Trophoblast cell (in vitro differentiated cells and primary cell): Measurements from ENCODE around the gene RHPN2.

ENCODE experiments used
- DNase-seq, 2 donors: peaks; one replicate each; pipeline ENCODE4 v3.0.0-alpha.2; 2016
- H2AFZ ChIP-seq: 2 replicates; pipeline ENCODE4 v1.6.1; 2013; ENCODE audit warnings: low read length, moderate library complexity, mild to moderate bottlenecking; ENCODE audit not compliant: insufficient read depth, poor library complexity
- H2AK5ac ChIP-seq: 2 replicates; pipeline ENCODE4 v1.6.1; 2013; ENCODE audit warnings: mild to moderate bottlenecking, low read length
- H2BK120ac ChIP-seq: 2 replicates; pipeline ENCODE4 v1.6.1; 2013; ENCODE audit warnings: low read length, mild to moderate bottlenecking, moderate library complexity; ENCODE audit not compliant: insufficient read depth, poor library complexity
- H2BK12ac ChIP-seq: 2 replicates; pipeline ENCODE4 v1.6.1; 2013; ENCODE audit warnings: mild to moderate bottlenecking, low read length, moderate library complexity
- H2BK5ac ChIP-seq: 2 replicates; pipeline ENCODE4 v1.6.1; 2013; ENCODE audit warnings: low read length, low read depth, moderate library complexity, mild to moderate bottlenecking; ENCODE audit not compliant: poor library complexity
- H3K14ac ChIP-seq: 2 replicates; pipeline ENCODE4 v1.6.1; 2013; ENCODE audit warnings: mild to moderate bottlenecking, low read length
- H3K18ac ChIP-seq: 2 replicates; pipeline ENCODE4 v1.6.1; 2013; ENCODE audit warnings: mild to moderate bottlenecking, low read length
- H3K23ac ChIP-seq: 2 replicates; pipeline ENCODE4 v1.6.1; 2013; ENCODE audit warnings: low read length
- H3K27ac ChIP-seq: 2 replicates; pipeline ENCODE4 v1.5.1; 2013; ENCODE audit warnings: low read depth, mild to moderate bottlenecking, inconsistent platforms, low read length, moderate library complexity
- H3K27me3 ChIP-seq: 2 replicates; pipeline ENCODE4 v1.6.1; 2013; ENCODE audit warnings: inconsistent platforms, mild to moderate bottlenecking, low read length, moderate library complexity; ENCODE audit not compliant: insufficient read depth
- H3K36me3 ChIP-seq, 2 experiments: 1 replicate in 1 of 2; 2 replicates in 1 of 2; pipeline ENCODE4 v1.6.1; 2013; ENCODE audit warnings: low read length in 2 of 2, mild to moderate bottlenecking in 2 of 2, moderate library complexity in 1 of 2; ENCODE audit not compliant: insufficient read depth in 2 of 2, control insufficient read depth in 1 of 2
- H3K4ac ChIP-seq: 2 replicates; pipeline ENCODE4 v1.6.1; 2013; ENCODE audit warnings: low read depth, mild to moderate bottlenecking, low read length, moderate library complexity
- H3K4me1 ChIP-seq, 2 experiments: 1 replicate in 1 of 2; 2 replicates in 1 of 2; pipeline ENCODE4 v1.6.1; 2013; ENCODE audit warnings: low read length in 2 of 2, mild to moderate bottlenecking in 2 of 2, moderate library complexity in 1 of 2; ENCODE audit not compliant: insufficient read depth in 2 of 2, control insufficient read depth in 1 of 2
- H3K4me2 ChIP-seq: 2 replicates; pipeline ENCODE4 v1.6.1; 2013; ENCODE audit warnings: inconsistent platforms, mild to moderate bottlenecking, low read length, moderate library complexity
- H3K4me3 ChIP-seq: 2 replicates; pipeline ENCODE4 v1.5.1; 2013; ENCODE audit warnings: mild to moderate bottlenecking, low read depth, low read length, inconsistent platforms
- H3K79me1 ChIP-seq: one replicate; pipeline ENCODE4 v1.6.1; 2013; ENCODE audit warnings: low read length
- H3K79me2 ChIP-seq: 2 replicates; pipeline ENCODE4 v1.6.1; 2013; ENCODE audit warnings: low read length, mild to moderate bottlenecking; ENCODE audit not compliant: control insufficient read depth, insufficient read depth, poor library complexity
- H3K9ac ChIP-seq: 2 replicates; pipeline ENCODE4 v1.6.1; 2013; ENCODE audit warnings: mild to moderate bottlenecking, low read length
- H3K9me3 ChIP-seq: 2 replicates; pipeline ENCODE4 v1.6.1; 2013; ENCODE audit warnings: low read depth, mild to moderate bottlenecking, control low read depth, inconsistent platforms, low read length; ENCODE audit not compliant: insufficient read depth
- H4K12ac ChIP-seq: 2 replicates; pipeline ENCODE4 v1.6.1; 2013; ENCODE audit warnings: low read depth, mild to moderate bottlenecking, low read length, moderate library complexity
- H4K8ac ChIP-seq: 2 replicates; pipeline ENCODE4 v1.6.1; 2013; ENCODE audit warnings: low read depth, mild to moderate bottlenecking, low read length, moderate library complexity
- H4K91ac ChIP-seq: one replicate; pipeline ENCODE4 v1.6.1; 2013; ENCODE audit warnings: low read depth, mild to moderate bottlenecking, low read length, moderate library complexity
- WGBS: extraction: QIAGEN DNeasy Blood & Tissue Kit; methylation state at CpG from one replicate; pipeline ENCODE4 v1.1.7; 2013; ENCODE audit warnings: missing lambda C conversion rate; ENCODE audit not compliant: insufficient read length, insufficient coverage; ENCODE audit errors: extremely low coverage; 5-methylcytosine and 5-hydroxymethylcytosine counted together

Gene RHPN2

GRCh38 chr19:33075519-33075918 lies 10.8 kb upstream of the RHPN2 start:
- Histone ChIP-seq H3K23ac (no peak overlapping the region), H2AFZ (no peak overlapping the region), H4K91ac (no peak overlapping the region), H3K79me1 (no peaks in the 10 kb centered on the region), H4K8ac (no peak overlapping the region), H2BK12ac (no peak overlapping the region), H4K12ac (no peak overlapping the region), H2AK5ac (no peak overlapping the region), H3K27me3 (no peaks in the 10 kb centered on the region), H3K4ac (no peak overlapping the region), H3K18ac (no peak overlapping the region), H3K14ac (no peak overlapping the region), H3K9me3 (no peaks in the 10 kb centered on the region), H3K4me3 (no peak overlapping the region), H3K36me3 (no peaks in the 10 kb centered on the region), H3K4me1 (peaks cover 0 to 5% of the 10 kb centered on the region in 2 experiments), H3K4me2 (no peak overlapping the region), H3K27ac (no peak overlapping the region), H2BK5ac (no peak overlapping the region), H2BK120ac (no peak overlapping the region), H3K9ac (no peak overlapping the region), H3K79me2 (no peaks in the 10 kb centered on the region)
- DNase-seq = no peak
- no CpG with 5 or more reads among the region's 2 CpGs for WGBS

- Histone ChIP-seq H3K27ac (no peak overlapping the region), H3K36me3 (no peaks in the 10 kb centered on the region), H3K14ac (no peak overlapping the region), H3K4me1 (peaks cover 0 to 3% of the 10 kb centered on the region in 2 experiments), H3K79me1 (no peaks in the 10 kb centered on the region), H2BK120ac (no peak overlapping the region), H2AK5ac (no peak overlapping the region), H3K4me3 (no peak overlapping the region), H3K79me2 (no peaks in the 10 kb centered on the region), H3K4me2 (no peak overlapping the region), H4K91ac (no peak overlapping the region), H4K12ac (no peak overlapping the region), H3K18ac (no peak overlapping the region), H3K27me3 (no peaks in the 10 kb centered on the region), H2AFZ (no peak overlapping the region), H2BK5ac (no peak overlapping the region), H2BK12ac (no peak overlapping the region), H3K23ac (no peak overlapping the region), H3K9me3 (no peaks in the 10 kb centered on the region), H3K4ac (no peak overlapping the region), H4K8ac (no peak overlapping the region), H3K9ac (no peak overlapping the region)
- peak; percentile 45 to 58 for DNase-seq
- no CpG with 5 or more reads among the region's 7 CpGs for WGBS
Measured at GRCh38 chr19:33071887-33072286, 7.2 kb upstream of the RHPN2 start.

GRCh38 chr19:33067121-33067520 lies 2.4 kb upstream of the RHPN2 start:
- no peak for DNase-seq
- Histone ChIP-seq H3K79me1 (peaks cover 6% of the 10 kb centered on the region), H3K27ac (no peak overlapping the region), H3K9me3 (no peaks in the 10 kb centered on the region), H3K27me3 (peaks cover 8% of the 10 kb centered on the region), H3K4ac (no peak overlapping the region), H2BK5ac (no peak overlapping the region), H2AFZ (no peak overlapping the region), H3K14ac (no peak overlapping the region), H4K91ac (no peak overlapping the region), H4K12ac (no peak overlapping the region), H4K8ac (no peak overlapping the region), H3K36me3 (no peaks in the 10 kb centered on the region), H2AK5ac (no peak overlapping the region), H2BK12ac (no peak overlapping the region), H2BK120ac (no peak overlapping the region), H3K23ac (no peak overlapping the region), H3K4me2 (no peak overlapping the region), H3K18ac (no peak overlapping the region), H3K4me1 (peaks cover 9% of the 10 kb centered on the region in 2 experiments), H3K9ac (no peak overlapping the region), H3K4me3 (no peak overlapping the region), H3K79me2 (no peaks in the 10 kb centered on the region)
- no CpG with 5 or more reads among the region's 8 CpGs for WGBS

- H3K4ac ChIP-seq = no peak overlapping the region
- H3K27ac ChIP-seq = no peak overlapping the region
- no peak overlapping the region for H2BK12ac ChIP-seq
- peak; percentile 46 to 79 for DNase-seq
- H3K9me3 ChIP-seq = no peaks in the 10 kb centered on the region
- no peak overlapping the region for H2AFZ ChIP-seq
- H3K27me3 ChIP-seq = peaks cover 8% of the 10 kb centered on the region
- no peak overlapping the region for H3K18ac ChIP-seq
- H4K8ac ChIP-seq = no peak overlapping the region
- no peak overlapping the region for H3K23ac ChIP-seq
- H3K4me2 ChIP-seq = no peak overlapping the region
- no peak overlapping the region for H4K12ac ChIP-seq
- H3K79me2 ChIP-seq = no peaks in the 10 kb centered on the region
- H3K79me1 ChIP-seq = peaks cover 6% of the 10 kb centered on the region
- no peak overlapping the region for H2BK5ac ChIP-seq
- peak overlapping the region; percentile 4 for H4K91ac ChIP-seq
- no peak overlapping the region for H3K4me3 ChIP-seq
- H3K14ac ChIP-seq = no peak overlapping the region
- peaks cover 9% of the 10 kb centered on the region in 2 experiments for H3K4me1 ChIP-seq
- WGBS = no CpG with 5 or more reads among the region's 18 CpGs
- H3K36me3 ChIP-seq = no peaks in the 10 kb centered on the region
- no peak overlapping the region for H2BK120ac ChIP-seq
- H2AK5ac ChIP-seq = no peak overlapping the region
- H3K9ac ChIP-seq = no peak overlapping the region
Measured at GRCh38 chr19:33066543-33066942, 1.9 kb upstream of the RHPN2 start.
